Measurements from ENCODE around the gene COL27A1.

COL27A1 gene

GRCh38 chr9:114117996-114118830 lies 37.1 kb upstream of the COL27A1 start:
- no peak for ATAC-seq
- TF ChIP-seq ZNF8 (CRISPR knock-in tag; IDR thresholded peaks at IDR 0.05) (no peak), PATZ1 (CRISPR knock-in tag; IDR thresholded peaks at IDR 0.05; ENCODE audit: borderline replicate concordance) (no peak)

GRCh38 chr9:114119242-114120191 lies 35.8 kb upstream of the COL27A1 start:
- TF ChIP-seq PATZ1 (CRISPR knock-in tag; IDR thresholded peaks at IDR 0.05; ENCODE audit: borderline replicate concordance) (no peak), RARB (CRISPR knock-in tag; IDR thresholded peaks at IDR 0.05) (no peak), TOX (CRISPR knock-in tag; IDR thresholded peaks at IDR 0.05; ENCODE audit: borderline replicate concordance) (no peak), PPARA (CRISPR knock-in tag; IDR thresholded peaks at IDR 0.05; ENCODE audit: borderline replicate concordance) (no peak), ISL1 (CRISPR knock-in tag; IDR thresholded peaks at IDR 0.05) (no peak), ESRRG (CRISPR knock-in tag; IDR thresholded peaks at IDR 0.05) (no peak), ZNF70 (CRISPR knock-in tag; IDR thresholded peaks at IDR 0.05) (no peak), TSHZ2 (CRISPR knock-in tag; IDR thresholded peaks at IDR 0.05) (no peak), ZNF8 (CRISPR knock-in tag; IDR thresholded peaks at IDR 0.05) (no peak), ZFP3 (CRISPR knock-in tag; IDR thresholded peaks at IDR 0.05) (no peak)
- TF ChIP-seq, protein P1, sequence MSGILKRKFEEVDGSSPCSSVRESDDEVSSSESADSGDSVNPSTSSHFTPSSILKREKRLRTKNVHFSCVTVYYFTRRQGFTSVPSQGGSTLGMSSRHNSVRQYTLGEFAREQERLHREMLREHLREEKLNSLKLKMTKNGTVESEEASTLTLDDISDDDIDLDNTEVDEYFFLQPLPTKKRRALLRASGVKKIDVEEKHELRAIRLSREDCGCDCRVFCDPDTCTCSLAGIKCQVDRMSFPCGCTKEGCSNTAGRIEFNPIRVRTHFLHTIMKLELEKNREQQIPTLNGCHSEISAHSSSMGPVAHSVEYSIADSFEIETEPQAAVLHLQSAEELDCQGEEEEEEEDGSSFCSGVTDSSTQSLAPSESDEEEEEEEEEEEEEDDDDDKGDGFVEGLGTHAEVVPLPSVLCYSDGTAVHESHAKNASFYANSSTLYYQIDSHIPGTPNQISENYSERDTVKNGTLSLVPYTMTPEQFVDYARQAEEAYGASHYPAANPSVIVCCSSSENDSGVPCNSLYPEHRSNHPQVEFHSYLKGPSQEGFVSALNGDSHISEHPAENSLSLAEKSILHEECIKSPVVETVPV (CRISPR knock-in tag; IDR thresholded peaks at IDR 0.05), result no peak
- ATAC-seq, result no peak

GRCh38 chr9:114120192-114121014 lies 34.9 kb upstream of the COL27A1 start:
- TF ChIP-seq ZNF565 (CRISPR knock-in tag; conservative IDR thresholded peaks at IDR 0.05; ENCODE audit: low read depth) (no peak), ZC3H10 (CRISPR knock-in tag; IDR thresholded peaks at IDR 0.05) (no peak), ZFP3 (CRISPR knock-in tag; IDR thresholded peaks at IDR 0.05) (no peak), TOX (CRISPR knock-in tag; IDR thresholded peaks at IDR 0.05; ENCODE audit: borderline replicate concordance) (no peak), ZFP30 (CRISPR knock-in tag; IDR thresholded peaks at IDR 0.05) (no peak), ESRRG (CRISPR knock-in tag; IDR thresholded peaks at IDR 0.05) (no peak), TCF4 (CRISPR knock-in tag; IDR thresholded peaks at IDR 0.05; ENCODE audit: borderline replicate concordance) (no peak)
- TF ChIP-seq, protein P2, sequence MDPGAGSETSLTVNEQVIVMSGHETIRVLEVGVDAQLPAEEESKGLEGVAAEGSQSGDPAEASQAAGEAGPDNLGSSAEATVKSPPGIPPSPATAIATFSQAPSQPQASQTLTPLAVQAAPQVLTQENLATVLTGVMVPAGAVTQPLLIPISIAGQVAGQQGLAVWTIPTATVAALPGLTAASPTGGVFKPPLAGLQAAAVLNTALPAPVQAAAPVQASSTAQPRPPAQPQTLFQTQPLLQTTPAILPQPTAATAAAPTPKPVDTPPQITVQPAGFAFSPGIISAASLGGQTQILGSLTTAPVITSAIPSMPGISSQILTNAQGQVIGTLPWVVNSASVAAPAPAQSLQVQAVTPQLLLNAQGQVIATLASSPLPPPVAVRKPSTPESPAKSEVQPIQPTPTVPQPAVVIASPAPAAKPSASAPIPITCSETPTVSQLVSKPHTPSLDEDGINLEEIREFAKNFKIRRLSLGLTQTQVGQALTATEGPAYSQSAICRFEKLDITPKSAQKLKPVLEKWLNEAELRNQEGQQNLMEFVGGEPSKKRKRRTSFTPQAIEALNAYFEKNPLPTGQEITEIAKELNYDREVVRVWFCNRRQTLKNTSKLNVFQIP (CRISPR knock-in tag; IDR thresholded peaks at IDR 0.05; ENCODE audit: borderline replicate concordance, low read depth), result no peak
- ATAC-seq, result no peak
